Raji (cell line): ENCODE measurements around the gene RTEL1.

ENCODE experiments used
- POLR2A ChIP-seq: IDR thresholded peaks from 2 replicates; pipeline ENCODE4 v1.6.1; 2011; ENCODE audit warnings: low read depth, low read length, control low read depth; ENCODE audit not compliant: insufficient read depth

Gene RTEL1

DNA sequence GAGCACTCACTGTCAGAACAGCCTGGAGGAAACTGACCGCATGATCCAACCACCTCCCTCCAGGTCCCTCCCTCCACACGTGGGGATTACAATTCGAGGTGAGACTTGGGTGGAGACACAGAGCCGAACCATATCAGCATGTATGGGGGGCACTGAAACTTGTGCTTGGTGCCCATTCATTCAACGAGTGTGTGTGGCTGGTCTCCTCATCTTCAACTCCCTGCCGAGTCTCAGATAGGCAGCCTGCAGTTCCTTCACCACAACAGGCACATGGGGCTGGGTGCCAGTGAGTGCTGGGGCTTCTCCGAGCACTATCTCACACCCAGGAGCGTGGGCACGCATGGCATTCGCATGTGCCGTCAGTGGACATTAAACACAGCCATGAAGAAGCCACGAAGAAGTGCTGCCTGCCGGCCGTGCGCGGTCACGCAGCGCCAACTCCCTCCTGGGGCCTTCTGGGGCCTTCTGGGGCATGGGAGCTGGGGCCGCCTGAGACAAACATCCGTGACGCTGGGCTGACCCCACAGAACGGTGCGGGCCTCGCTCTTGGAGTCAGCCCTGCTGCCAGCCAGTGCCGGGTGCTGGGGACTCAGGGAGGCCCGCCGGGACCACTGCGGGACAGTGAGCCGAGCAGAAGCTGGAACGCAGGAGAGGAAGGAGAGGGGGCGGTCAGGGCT, 714 bp upstream of the RTEL1 start:
- no peak for TF ChIP-seq POLR2A

DNA sequence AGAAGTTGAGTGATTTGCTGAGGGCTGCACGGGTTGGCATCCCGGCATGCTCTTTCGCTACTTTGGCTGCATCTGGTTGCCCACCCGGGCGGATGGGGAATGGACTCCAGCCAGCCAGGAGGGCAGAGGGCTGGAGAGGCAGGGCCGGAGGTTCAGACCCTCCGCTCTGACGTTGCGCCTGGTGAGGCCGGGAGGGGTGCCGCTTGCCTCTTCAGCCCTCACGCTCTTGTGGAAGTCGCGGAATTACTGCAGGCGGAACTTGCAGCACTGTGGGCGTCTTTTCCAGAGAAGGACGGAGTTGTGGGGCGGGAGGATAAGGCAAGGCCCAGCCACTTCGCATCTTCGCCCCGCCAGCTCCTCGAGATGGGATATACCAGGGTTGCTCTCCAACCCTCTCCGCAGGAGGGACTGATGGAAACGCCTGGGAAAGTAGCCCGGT, 656 bp downstream of the RTEL1 start:
- TF ChIP-seq POLR2A = no peak

DNA sequence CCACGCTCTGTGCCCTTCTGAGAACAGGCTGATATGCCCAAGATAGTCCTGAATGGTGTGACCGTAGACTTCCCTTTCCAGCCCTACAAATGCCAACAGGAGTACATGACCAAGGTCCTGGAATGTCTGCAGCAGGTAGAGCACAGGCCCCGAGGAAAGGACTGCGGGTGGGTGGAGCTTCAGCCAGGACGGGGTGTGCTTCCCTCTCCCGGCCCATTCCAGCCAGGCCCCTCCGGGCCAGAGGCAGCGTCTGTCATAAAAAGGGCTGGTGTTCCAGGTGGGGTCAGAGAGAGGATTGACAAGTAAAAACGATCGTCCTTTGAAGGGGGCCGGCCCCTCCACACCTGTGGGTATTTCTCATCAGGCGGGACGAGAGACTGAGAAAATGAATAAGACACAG, 1.3 kb downstream of the RTEL1 start:
- no peak for TF ChIP-seq POLR2A

DNA sequence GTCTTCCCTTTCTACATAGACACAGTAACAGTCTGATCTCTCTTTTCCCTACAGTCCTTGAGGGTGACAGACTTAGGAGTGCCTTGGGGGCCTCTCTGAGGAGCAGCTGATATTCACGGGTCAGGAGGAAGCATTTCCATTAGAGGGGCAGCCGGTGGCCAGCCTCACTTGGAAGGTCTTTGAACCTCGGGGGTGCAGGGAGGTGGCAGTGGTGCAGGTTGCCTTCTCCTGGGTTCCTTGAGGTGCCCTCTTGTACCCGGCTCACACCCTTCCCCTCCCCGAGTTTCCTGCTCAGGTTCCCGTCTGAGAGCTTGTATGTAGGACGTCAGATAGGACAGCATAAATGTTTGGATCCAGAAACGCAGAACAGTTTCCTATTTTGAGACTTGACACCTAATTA, 2.5 kb downstream of the RTEL1 start:
- no peak for TF ChIP-seq POLR2A

DNA sequence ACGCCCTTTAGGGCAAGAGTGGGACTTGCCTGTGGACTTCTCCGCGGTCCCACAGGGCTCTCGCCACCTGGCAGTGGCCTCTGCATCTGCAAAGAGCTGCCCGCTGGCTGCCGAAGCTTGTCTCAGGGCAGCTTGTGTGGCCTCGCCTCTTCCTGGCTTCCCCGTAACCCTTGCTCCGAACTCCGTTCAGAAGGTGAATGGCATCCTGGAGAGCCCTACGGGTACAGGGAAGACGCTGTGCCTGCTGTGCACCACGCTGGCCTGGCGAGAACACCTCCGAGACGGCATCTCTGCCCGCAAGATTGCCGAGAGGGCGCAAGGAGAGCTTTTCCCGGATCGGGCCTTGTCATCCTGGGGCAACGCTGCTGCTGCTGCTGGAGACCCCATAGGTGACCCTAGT, 3.0 kb downstream of the RTEL1 start:
- TF ChIP-seq POLR2A = no peak

DNA sequence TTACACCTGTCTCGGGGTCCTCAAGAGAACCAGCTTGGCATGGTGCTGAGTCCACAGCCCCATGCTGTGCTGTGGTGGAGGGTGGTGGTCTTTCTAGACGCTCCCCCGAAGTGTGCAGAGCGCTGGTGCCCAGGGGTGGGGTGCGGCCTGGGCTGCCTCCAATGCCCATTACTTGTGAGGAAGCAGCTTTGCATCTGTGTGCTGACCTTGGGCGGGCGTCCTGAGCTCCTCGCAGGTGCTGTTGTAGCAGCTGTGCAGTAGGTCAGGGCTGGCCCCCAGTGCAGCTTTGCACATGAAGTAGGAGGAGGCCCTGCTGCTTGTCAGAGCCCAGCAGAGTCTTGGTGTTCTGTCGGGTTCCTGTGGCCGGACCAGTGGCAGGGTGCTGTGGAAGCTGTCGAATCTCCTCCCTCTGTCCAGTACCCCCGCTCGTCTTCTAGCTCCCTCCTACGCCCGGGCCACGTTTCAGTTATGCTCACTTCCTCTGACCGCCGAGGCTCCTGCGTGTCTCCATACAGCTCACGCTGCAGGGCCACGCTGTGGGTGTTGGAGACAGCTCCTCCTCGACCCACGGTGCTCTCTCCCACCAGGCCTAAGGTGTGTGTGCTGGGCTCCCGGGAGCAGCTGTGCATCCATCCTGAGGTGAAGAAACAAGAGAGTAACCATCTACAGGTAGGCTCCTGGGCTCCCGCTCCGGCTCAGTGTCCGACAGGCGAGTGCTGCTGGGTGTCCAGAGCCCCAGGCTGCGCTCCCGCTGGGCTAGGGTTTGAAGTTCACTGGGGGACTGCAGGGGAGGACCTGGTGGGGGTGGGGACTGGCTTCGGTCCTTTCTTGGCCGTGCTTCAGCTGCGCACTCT, 4.1 kb downstream of the RTEL1 start:
- TF ChIP-seq POLR2A = no peak

DNA sequence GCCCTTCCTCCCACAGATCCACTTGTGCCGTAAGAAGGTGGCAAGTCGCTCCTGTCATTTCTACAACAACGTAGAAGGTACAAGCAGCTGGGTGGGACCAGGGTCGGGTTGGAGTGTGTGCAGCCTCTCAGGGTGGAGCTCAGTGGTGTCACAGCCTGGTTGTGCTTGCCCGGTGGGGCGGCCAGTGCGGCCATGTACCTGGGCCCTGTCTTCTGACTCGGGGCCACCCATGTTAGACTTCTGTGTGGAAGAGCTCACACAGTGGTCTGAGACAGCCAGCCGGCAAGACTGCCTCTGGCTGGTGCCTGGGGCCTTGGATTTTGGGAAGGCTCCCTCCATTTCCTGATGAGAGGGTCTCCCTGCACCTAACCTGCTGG, 4.7 kb downstream of the RTEL1 start:
- TF ChIP-seq POLR2A = no peak

DNA sequence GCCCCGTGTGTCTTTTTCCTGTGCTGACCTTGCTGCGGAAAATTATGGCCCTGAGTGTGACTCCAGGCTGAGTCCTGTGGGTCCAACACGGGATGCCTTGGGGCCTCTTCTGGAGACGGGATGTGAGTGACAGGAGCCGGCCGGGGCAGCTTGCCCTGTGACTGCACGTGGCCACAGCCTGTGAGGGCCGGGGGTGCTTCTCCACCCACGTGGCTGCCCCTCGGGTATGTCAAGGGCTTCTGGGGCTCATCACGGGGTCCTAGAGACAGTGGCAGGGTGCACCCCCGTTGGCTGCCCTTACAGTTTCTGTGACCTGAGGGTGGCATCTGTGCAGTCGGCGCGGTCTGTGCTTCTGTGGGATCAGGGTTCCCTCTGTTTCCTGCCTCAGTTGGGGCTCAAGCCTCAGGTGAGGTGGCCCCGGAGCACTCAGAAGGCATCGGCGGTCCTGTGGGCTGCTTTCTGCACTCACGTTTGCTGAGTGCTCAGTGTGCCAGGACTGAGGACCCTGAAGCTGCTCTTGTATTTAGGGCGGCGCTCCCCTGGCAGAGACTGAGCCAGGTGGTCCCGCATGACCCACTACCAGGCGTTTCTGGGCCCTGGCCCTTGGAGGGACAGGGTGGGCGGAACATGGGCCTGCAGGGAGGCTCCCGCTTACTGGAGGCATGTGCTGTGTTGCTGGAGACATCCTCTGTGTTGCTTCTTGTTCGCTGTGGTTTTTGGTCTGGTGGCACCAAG, 5.4 kb downstream of the RTEL1 start:
- TF ChIP-seq POLR2A = no peak

DNA sequence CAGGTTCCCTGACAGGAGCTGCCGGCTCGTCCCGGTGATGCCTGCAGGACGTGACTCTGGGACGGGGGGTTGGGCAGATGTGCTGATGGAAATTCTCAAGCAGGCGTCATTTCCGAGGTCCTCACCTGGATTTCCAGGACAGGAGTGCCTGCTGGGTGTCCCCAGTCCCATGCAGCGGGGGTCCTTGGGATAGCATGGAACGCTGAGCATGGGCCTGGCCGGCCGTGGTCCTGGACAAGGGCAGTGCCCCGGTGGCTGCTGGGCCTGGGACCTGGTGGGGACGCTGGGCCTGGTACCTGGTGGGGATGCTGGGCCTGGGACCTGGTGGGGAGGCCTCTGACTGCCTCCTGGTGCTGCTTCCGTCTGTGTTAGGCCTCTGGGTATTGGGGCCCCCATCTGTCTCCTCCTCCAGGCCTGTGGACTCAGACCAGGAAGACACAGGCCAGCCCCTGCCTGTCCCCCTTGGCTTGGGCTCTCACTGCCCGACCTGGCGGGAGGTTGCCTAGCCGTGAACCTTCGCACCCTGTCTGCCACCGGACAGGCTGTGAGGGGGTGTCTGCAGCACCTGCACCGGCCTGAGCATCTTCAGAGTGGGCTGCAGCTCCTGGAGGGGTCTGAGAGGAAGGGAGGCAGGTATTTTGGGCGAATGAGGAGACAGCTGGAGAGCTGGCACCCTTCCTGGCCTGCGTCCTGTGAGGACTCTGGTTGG, 6.2 kb downstream of the RTEL1 start:
- TF ChIP-seq POLR2A = no peak

DNA sequence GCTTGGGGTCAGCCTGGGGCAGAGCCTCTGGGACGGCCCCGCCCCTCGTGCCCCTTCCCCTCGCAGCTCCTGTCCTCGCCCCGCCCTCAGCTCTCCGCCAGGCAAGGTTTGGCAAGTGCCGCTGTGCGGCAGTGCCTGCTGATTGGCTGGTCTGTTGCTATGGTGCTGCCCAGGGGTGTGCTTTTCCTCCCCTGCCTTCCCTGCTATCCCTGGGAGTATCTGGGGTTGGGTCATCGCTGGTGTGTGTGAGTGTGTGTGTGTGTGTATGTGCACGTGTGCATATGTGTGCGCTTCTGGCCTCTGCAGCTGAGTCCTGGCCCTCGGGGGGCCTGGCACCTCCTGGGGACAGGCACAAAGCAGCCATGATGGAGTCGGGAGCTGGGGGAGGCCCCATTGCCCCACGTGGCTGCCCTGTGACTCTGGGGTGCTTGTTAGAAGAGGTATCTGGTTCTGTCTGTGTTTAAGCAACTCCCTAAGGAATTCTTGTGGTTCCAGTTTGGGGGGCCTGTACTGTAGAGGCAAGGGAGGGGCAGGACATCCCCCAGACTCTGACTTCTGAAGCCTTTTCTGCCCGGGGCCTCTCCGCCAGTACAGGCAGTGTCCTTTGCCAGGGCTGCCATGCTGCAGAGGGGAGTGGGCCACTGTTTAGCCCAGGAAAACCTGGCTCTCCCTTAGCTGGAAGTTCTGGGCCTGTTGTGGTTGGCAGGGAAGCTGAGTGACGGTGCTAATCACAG, 6.9 kb downstream of the RTEL1 start:
- no peak for TF ChIP-seq POLR2A

DNA sequence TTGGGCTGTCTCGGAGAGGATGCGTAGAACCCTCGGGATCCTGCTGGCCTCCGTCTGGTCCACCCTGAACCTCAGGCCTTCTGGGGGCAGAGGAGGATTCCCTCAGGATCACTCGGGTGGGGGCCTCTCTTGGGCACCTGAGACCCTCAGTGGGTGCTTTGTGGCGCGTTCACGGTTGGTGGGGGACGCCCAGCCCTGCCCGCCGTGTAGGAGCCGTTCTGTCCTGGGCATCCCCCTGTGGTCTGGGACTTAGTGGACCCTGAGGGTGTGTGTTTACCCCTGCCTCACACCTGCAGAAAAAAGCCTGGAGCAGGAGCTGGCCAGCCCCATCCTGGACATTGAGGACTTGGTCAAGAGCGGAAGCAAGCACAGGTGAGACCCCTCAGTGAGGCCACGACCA, 7.6 kb downstream of the RTEL1 start:
- no peak for TF ChIP-seq POLR2A

DNA sequence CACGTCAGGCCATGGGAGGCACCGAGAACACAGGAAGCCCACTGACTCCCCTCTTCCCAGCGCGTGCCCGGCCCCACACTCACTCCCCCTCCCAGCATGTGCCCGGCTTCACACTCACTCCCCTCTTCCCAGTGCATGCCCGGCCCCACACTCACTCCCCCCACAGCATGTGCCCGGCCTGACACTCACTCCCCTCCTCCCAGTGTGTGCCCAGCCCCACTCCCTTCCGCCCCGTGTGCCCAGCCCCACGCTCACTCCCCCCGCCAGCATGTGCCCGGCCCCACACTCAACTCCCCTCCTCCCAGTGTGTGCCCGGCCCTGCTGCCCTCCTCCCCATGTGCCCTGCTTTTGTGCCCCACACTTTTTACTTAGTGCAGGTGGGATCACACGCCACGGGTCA, 9.7 kb downstream of the RTEL1 start:
- TF ChIP-seq POLR2A = no peak

DNA sequence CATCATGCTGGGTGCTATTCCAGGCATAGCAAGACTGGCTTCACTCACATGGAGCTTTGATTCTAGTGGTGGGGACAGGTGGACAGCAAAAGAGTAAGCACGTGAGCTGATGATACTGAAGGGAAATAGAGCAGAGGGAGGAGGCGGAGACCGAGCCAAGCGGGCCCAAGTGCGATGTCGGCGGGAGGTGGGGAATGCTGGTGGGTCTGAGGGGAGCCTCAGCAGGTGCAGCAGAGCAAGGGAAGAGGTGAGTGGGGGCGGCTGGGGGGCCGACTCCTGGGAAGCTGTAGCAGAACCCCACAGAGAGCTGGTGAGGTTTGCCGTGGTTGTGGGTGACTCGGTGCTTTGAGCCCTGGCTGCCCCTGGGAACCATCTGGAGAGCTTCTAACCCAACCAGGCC, 10.2 kb downstream of the RTEL1 start:
- TF ChIP-seq POLR2A = no peak

DNA sequence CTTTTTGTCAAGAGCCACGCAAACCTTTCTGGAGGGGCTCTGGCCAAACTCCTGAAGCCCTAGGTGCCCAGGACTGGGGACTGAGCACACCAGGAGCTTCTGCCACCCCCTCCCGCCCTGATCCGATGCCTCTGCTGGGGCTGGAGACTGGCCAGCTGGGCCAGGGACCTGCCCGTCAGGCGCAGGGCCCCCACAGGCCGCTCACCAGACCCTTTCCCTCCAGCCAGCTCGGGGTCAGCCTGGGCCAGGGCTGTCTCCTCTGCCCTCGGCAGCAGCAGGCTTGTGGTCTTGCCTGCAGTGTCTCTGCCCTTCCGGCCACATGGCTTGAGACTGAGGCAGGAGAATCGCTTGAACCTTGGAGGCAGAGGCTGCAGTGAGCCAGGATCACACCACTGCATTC, 14.6 kb downstream of the RTEL1 start:
- no peak for TF ChIP-seq POLR2A

DNA sequence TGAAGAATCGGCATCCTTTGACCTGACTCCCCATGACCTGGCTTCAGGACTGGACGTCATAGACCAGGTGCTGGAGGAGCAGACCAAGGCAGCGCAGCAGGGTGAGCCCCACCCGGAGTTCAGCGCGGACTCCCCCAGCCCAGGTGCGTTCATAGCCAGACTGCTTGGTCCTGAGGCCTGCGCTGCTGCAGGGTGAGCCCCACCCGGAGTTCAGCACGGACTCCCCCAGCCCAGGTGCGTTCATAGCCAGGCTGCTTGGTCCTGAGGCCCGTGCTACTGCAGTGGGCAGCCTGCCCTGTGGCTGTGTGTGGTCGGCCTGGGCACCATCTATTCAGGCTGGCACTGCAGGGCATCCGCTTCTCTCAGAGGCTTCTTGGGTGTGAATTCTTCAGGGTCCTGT, 15.8 kb downstream of the RTEL1 start:
- TF ChIP-seq POLR2A = no peak
